ENCODE measurements around the gene GRIN2A. TPM values are rescaled to one million over a fixed set of nuclear protein-coding genes. Genes with fewer than 3 reads are reported as not detected.

Gene GRIN2A
- total RNA-seq, 1 donor from 2014 or later: not detected

GRCh38 chr16:9787717-9788116 lies 394.5 kb downstream of the GRIN2A start:
- H3K27me3 Mint-ChIP-seq (ENCODE audit: unreplicated experiment): no peaks in the 10 kb centered on the region
- H3K9me3 Mint-ChIP-seq (ENCODE audit: unreplicated experiment): peaks cover 21% of the 10 kb centered on the region
- no peak overlapping the region for H3K4me3 Mint-ChIP-seq (ENCODE audit: unreplicated experiment)
- no peak for DNase-seq (ENCODE audit: extremely low spot score, unreplicated experiment)
- no peak overlapping the region for H3K27ac Mint-ChIP-seq (ENCODE audit: unreplicated experiment)
- H3K4me1 Mint-ChIP-seq (ENCODE audit: unreplicated experiment): no peaks in the 10 kb centered on the region
- no peaks in the 10 kb centered on the region for H3K36me3 Mint-ChIP-seq (ENCODE audit: unreplicated experiment)
- TF ChIP-seq, protein P1, sequence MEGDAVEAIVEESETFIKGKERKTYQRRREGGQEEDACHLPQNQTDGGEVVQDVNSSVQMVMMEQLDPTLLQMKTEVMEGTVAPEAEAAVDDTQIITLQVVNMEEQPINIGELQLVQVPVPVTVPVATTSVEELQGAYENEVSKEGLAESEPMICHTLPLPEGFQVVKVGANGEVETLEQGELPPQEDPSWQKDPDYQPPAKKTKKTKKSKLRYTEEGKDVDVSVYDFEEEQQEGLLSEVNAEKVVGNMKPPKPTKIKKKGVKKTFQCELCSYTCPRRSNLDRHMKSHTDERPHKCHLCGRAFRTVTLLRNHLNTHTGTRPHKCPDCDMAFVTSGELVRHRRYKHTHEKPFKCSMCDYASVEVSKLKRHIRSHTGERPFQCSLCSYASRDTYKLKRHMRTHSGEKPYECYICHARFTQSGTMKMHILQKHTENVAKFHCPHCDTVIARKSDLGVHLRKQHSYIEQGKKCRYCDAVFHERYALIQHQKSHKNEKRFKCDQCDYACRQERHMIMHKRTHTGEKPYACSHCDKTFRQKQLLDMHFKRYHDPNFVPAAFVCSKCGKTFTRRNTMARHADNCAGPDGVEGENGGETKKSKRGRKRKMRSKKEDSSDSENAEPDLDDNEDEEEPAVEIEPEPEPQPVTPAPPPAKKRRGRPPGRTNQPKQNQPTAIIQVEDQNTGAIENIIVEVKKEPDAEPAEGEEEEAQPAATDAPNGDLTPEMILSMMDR (IDR thresholded peaks at IDR 0.05): no peak

GRCh38 chr16:9780831-9781230 lies 401.4 kb downstream of the GRIN2A start:
- Mint-ChIP-seq H3K27me3 (ENCODE audit: unreplicated experiment) (no peaks in the 10 kb centered on the region), H3K9me3 (ENCODE audit: unreplicated experiment) (peaks cover 31% of the 10 kb centered on the region), H3K4me3 (ENCODE audit: unreplicated experiment) (no peak overlapping the region), H3K27ac (ENCODE audit: unreplicated experiment) (no peak overlapping the region), H3K4me1 (ENCODE audit: unreplicated experiment) (no peaks in the 10 kb centered on the region), H3K36me3 (ENCODE audit: unreplicated experiment) (no peaks in the 10 kb centered on the region)
- no peak for DNase-seq (ENCODE audit: extremely low spot score, unreplicated experiment)
- TF ChIP-seq, protein P1 (IDR thresholded peaks at IDR 0.05): no peak

- TF ChIP-seq, protein P1 (IDR thresholded peaks at IDR 0.05): no peak
- Mint-ChIP-seq H3K27me3 (ENCODE audit: unreplicated experiment) (no peaks in the 10 kb centered on the region), H3K4me1 (ENCODE audit: unreplicated experiment) (no peaks in the 10 kb centered on the region)
These were observed 403.4 kb downstream of the GRIN2A start for GRCh38 chr16:9778849-9779248.

DNA sequence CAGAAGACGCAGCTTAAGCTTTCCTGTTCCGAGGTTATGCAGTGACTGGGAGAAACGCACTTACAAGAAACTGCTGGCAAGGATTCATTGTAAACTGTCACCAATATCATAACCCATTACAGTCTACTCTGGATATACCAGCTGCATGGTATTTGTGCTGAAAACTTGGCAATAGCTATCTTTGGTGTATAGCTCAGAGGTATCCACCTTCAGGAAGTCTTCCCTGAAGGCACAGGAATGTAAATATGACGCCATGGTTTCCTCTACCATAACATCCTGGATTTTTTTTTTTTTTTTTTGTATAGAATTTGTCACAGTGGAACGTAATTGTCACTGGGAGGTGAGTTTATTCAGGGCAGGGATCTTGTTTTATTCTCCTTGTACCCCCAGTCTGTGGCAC lies 406.2 kb downstream of the GRIN2A start:
- Mint-ChIP-seq H3K27ac (ENCODE audit: unreplicated experiment) (no peak overlapping the region), H3K36me3 (ENCODE audit: unreplicated experiment) (no peaks in the 10 kb centered on the region), H3K27me3 (ENCODE audit: unreplicated experiment) (no peaks in the 10 kb centered on the region), H3K4me1 (ENCODE audit: unreplicated experiment) (no peaks in the 10 kb centered on the region), H3K9me3 (ENCODE audit: unreplicated experiment) (peaks cover 34% of the 10 kb centered on the region), H3K4me3 (ENCODE audit: unreplicated experiment) (no peak overlapping the region)
- no peak for DNase-seq (ENCODE audit: extremely low spot score, unreplicated experiment)
- TF ChIP-seq, protein P1 (IDR thresholded peaks at IDR 0.05): no peak

More at GRCh38 chr16:9778849-9779248, 403.4 kb downstream of the GRIN2A start:
- Mint-ChIP-seq H3K9me3 (ENCODE audit: unreplicated experiment) (peaks cover 39% of the 10 kb centered on the region), H3K27ac (ENCODE audit: unreplicated experiment) (no peak overlapping the region), H3K4me3 (ENCODE audit: unreplicated experiment) (no peak overlapping the region), H3K36me3 (ENCODE audit: unreplicated experiment) (no peaks in the 10 kb centered on the region)
- DNase-seq (ENCODE audit: extremely low spot score, unreplicated experiment): no peak

GRCh38 chr16:9773289-9773688 lies 408.9 kb downstream of the GRIN2A start:
- no peak overlapping the region for H3K4me3 Mint-ChIP-seq (ENCODE audit: unreplicated experiment)
- DNase-seq (ENCODE audit: extremely low spot score, unreplicated experiment): no peak
- no peaks in the 10 kb centered on the region for H3K4me1 Mint-ChIP-seq (ENCODE audit: unreplicated experiment)
- H3K9me3 Mint-ChIP-seq (ENCODE audit: unreplicated experiment): peaks cover 23% of the 10 kb centered on the region
- TF ChIP-seq, protein P1 (IDR thresholded peaks at IDR 0.05): no peak
- no peak overlapping the region for H3K27ac Mint-ChIP-seq (ENCODE audit: unreplicated experiment)
- no peaks in the 10 kb centered on the region for H3K27me3 Mint-ChIP-seq (ENCODE audit: unreplicated experiment)
- H3K36me3 Mint-ChIP-seq (ENCODE audit: unreplicated experiment): no peaks in the 10 kb centered on the region
